GM03348 (cell line): Measurements from ENCODE around the gene TRAPPC8.
A peak's percentile ranks its signal among the peaks of the same experiment; 100 is the strongest.
"Not testable (repeated sequence)": the region's sequence is repeated elsewhere in the genome, so short reads cannot be mapped to it uniquely, and the experiment has no call there.

Source experiments
- DNase-seq: peaks from one replicate; pipeline ENCODE4 v3.0.0; 2012; ENCODE audit warnings: low spot score

Gene TRAPPC8, protein sequence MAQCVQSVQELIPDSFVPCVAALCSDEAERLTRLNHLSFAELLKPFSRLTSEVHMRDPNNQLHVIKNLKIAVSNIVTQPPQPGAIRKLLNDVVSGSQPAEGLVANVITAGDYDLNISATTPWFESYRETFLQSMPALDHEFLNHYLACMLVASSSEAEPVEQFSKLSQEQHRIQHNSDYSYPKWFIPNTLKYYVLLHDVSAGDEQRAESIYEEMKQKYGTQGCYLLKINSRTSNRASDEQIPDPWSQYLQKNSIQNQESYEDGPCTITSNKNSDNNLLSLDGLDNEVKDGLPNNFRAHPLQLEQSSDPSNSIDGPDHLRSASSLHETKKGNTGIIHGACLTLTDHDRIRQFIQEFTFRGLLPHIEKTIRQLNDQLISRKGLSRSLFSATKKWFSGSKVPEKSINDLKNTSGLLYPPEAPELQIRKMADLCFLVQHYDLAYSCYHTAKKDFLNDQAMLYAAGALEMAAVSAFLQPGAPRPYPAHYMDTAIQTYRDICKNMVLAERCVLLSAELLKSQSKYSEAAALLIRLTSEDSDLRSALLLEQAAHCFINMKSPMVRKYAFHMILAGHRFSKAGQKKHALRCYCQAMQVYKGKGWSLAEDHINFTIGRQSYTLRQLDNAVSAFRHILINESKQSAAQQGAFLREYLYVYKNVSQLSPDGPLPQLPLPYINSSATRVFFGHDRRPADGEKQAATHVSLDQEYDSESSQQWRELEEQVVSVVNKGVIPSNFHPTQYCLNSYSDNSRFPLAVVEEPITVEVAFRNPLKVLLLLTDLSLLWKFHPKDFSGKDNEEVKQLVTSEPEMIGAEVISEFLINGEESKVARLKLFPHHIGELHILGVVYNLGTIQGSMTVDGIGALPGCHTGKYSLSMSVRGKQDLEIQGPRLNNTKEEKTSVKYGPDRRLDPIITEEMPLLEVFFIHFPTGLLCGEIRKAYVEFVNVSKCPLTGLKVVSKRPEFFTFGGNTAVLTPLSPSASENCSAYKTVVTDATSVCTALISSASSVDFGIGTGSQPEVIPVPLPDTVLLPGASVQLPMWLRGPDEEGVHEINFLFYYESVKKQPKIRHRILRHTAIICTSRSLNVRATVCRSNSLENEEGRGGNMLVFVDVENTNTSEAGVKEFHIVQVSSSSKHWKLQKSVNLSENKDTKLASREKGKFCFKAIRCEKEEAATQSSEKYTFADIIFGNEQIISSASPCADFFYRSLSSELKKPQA (N-terminal part only)

DNA sequence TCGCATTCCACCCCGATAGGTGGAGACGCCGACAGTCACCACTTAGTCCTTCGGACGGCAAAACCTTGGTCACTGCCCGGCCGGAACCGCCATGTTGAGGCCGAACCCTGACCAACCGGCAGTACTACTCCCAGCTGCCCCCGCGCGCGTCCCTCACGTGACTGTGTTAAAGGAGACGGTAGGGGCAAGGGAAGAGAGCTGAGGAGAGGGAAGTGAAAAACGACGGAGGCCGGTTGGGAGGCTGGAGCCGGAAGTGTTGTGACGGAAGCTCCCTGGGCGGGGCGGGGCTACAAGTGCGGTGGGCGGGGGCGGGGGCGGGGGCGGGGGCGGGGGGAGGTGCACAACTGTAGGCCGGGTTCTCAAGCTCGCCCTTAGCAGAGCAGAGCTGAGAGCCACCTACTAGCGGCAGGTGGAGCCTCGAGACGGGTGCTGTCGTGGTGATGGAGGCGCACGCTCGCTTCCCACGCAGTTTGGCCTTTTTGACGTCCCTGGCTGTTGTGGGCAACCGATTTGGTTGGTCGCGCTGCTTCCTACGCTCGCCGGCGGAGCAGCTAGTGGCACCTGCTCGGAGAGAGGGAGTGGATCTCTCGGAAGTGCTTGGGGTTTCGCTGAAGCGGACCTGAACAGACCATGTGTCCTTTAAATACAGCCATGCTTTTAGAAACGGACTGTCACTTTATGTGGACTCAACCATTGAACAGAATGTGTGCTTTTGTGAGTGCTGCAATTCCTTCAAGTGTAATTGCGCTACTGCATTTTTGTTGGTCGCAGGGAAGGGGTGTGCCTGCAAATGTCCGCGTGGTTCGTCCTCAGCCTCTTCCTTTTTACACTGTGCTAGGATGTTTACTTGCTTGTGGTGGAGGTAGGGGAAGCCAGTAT, at the start of gene TRAPPC8:
Gene TRAPPC8 (minus strand): TSS at position 130 of the 879 bp plus-strand sequence. CDS start 364 bp downstream, outside the sequence.
- peak; percentile 98 for DNase-seq

- no peak for DNase-seq
Measured at GRCh38 chr18:31990823-31991222, 47.9 kb upstream of the TRAPPC8 start.

DNA sequence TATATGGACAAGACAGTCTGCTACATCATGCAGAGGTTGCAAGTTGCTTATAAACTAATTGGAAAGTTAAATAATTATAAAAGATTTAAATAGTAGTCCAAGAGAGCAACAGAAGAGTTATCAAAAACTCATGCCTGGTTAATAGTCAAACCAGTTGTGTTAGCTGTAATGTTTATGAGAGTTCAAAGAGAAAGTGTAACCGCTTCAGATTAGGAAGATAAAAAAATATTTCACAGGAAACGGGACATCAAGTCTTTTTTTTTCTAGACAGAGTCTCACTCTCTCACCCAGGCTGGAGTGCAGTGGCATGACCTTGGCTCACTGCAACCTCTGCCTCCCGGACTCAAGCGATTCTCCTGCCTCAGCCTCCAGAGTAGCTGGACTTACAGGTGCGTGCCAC, 41.0 kb upstream of the TRAPPC8 start:
- DNase-seq: no peak

DNA sequence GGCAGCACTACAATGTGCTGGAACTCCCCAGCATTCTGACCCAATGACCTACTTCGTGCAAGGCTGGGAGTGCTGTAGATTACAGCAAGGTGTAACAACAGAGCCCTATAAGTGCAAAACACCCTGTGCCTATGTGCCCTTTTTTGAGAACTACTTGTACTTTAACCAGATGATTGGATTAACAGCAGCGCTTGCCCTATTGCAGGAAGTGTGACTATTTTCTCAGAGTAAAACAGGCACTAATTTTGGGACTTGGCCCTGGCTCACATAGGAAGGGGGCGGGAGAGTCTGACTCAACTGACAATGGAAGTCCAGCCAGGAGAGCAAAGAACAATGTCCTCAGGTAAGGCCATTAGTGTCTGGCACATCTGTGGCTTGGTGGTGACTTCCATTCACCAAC, 40.1 kb upstream of the TRAPPC8 start:
- DNase-seq: no peak

- DNase-seq: no peak
Measured at GRCh38 chr18:31980863-31981262, 37.9 kb upstream of the TRAPPC8 start.

GRCh38 chr18:31979714-31980113, 36.8 kb upstream of the TRAPPC8 start:
- DNase-seq: no peak

GRCh38 chr18:31978616-31979015, 35.7 kb upstream of the TRAPPC8 start:
- no peak for DNase-seq

DNA sequence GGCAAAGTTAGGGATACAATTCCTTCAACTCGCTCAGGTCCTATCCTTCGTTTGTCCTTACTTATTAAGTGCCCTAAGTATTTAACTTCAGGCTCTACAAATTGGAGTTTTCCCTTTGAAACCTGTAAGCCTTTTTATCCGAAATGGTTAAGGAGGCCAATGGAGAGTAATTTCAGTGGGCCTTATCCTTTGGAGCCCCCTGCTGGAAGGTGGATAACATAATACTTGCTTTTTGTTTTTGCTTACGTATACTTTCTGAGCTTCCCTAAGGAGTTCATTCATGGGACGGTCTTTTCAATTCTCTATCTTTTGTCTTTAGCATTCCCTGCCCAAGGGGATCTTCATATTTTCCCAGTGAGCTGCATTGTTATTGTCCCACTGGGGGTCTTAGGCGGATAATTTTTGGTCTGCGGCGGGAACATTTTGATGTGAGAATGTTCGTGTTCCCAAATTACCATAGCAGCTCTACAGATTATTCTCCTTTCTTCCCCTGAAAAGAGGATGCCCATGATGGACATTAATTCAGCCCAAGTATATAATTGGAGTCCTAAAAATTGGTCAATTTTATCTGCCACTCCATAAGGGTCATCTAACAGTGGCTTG, 34.4 kb upstream of the TRAPPC8 start:
- DNase-seq: peak; percentile 45

- DNase-seq: no peak
Measured at GRCh38 chr18:31976242-31976641, 33.3 kb upstream of the TRAPPC8 start.

DNA sequence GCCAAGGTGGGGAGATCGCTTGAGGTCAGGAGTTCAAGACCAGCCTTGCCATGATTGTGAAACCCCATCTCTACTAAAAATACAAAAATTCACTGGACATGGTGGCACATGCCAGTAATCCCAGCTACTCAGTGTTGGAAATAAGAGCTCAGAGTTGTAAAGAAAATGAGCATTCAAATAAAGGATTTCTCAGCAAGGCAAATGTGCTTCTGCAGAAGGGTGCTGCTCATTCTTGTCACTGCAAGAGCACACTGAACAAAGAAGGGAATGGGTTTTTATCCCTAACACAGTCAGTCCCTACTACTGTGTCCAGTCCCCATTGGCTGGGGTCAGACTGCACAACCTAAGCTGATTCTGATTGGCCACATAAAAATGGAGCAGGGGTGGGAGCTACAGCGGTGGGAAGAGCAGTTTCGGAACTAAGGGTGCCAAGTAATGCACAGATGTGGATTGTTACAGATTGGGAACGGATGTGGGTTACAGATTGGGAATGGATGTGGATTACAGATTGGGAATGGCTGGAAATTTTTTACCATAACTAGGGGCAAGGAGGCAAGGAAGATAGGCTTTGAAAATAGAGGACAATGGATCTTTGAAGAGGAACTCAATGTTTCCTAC, 31.1 kb upstream of the TRAPPC8 start:
- DNase-seq: no peak

GRCh38 chr18:31970617-31971016, 27.7 kb upstream of the TRAPPC8 start:
- DNase-seq: no peak

GRCh38 chr18:31965316-31965970, 22.5 kb upstream of the TRAPPC8 start:
- no peak for DNase-seq

DNA sequence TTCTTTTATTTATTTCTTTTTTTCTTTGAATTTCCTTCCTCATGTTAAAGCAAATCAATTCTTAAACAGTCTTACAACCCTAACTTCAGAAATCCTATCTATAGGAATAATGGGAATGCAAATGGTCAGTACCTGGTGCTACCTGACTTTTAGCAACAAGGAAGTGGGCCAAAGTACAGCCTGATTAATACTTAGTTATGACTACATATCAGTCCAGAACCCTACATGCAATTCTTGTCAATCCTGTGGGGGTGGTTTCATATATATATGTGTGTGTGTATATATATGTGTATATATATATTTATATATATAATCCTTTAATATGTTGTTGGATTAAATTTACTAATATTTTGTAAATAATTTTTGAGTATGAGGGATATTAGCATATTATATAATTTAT, 14.8 kb upstream of the TRAPPC8 start:
- DNase-seq: no peak

DNA sequence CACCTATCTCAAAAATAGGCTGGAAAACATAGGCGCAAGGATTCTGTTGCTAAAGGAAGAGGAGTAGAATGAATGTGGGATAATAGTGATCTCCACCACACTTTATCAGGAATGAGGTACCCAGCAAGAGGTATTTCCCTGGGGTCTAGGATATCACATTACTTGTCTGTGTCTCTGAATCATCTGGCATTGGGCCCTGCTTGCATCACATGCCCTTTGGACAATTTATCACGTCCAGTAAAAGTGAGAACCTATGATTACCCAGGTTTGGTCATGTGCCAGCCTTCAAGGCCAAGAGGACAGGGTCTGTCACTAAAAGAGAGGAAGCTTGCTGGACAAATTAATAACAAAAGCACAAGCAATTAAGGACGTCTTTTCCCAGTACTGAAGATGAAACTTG, 11.4 kb upstream of the TRAPPC8 start:
- DNase-seq: no peak

DNA sequence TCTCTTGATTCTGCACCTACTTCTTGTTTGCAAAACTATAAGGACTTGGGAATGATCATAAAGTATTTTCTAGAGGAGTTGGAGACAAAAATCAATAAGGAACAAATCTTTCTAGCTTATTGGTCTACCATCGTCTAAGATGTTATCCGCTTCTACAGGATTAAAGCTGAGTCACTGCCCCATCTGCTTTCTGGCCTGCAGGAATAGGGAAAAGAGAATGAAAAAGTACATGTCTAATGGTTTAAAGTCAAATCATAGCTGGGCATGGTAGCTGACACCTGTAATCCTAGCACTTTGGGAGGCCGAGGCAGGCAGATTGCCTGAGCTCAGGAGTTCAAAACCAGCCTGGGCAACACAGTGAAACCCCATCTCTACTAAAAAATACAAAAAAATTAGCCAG, 10.8 kb upstream of the TRAPPC8 start:
- not testable (repeated sequence) for DNase-seq

GRCh38 chr18:31952223-31952622, 9.3 kb upstream of the TRAPPC8 start:
- no peak for DNase-seq

GRCh38 chr18:31950583-31950982, 7.7 kb upstream of the TRAPPC8 start:
- DNase-seq: no peak

- not testable (repeated sequence) for DNase-seq
Measured at GRCh38 chr18:31948349-31948748, 5.4 kb upstream of the TRAPPC8 start.

DNA sequence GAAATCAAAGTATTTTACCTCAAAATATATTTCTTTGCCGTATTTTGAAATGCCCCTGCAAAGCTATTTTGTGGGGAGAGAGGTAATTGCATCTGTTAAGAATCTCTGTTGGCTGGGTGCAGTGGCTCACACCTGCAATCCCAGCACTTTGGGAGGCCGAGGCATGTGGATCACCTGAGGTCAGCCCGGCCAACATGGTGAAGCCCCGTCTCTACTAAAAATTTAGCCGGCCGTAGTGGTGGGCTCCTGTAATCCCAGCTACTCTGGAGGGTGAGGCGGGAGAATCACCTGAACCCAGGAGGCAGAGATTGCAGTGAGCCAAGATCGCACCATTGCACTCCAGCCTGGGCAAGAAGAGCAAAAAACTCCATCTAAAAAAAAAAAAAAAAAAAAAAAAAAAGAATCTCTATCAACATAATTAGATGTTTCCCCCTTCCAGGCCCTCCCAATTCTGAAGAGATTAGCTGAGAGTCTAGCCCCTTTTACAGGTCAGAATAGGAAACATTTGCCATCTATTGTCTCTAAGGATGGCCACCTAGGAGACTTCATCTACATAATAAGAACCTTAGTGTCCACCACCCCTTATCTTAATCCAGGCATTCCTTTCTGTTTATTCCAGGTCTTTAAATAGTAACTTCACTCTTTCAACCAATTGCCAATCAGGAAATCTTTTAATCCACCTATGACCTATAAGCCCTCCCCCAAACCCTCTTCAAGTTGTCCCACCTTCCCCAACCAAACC, 3.5 kb upstream of the TRAPPC8 start:
- no peak for DNase-seq
